ENCODE results near the gene TCF7L2. TPM values are rescaled to one million over a fixed set of nuclear protein-coding genes. Genes with fewer than 3 reads are reported as not detected.

The TCF7L2 gene
- total RNA-seq, 2 experiments from 2014 or later: 1.3 to 8.5 TPM

DNA sequence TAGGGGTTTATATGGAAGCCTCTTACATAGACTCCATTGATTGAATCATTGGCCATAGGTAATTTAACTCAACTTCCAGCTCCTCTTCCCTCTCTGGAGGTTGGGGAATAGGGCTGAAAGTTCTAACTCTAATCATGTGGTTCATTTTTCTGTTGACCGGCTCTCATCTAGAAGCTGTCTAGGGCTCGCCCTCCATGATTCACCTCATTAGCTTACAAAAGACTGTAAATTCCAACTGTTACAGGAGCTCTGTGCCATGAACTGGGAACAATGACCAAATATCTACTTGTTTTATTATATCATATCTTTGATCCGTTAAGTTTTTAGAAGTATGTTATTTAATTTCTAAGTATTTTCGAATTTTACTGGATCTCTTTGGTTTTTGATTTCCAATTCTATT lies 263.0 kb downstream of the TCF7L2 start:
- no peak for DNase-seq (ENCODE audit: low spot score)
- TF ChIP-seq EZH2phosphoT487 (IDR thresholded peaks at IDR 0.05; ENCODE audit: borderline replicate concordance, low read depth, low read length): no peak
- TF ChIP-seq, protein P1, sequence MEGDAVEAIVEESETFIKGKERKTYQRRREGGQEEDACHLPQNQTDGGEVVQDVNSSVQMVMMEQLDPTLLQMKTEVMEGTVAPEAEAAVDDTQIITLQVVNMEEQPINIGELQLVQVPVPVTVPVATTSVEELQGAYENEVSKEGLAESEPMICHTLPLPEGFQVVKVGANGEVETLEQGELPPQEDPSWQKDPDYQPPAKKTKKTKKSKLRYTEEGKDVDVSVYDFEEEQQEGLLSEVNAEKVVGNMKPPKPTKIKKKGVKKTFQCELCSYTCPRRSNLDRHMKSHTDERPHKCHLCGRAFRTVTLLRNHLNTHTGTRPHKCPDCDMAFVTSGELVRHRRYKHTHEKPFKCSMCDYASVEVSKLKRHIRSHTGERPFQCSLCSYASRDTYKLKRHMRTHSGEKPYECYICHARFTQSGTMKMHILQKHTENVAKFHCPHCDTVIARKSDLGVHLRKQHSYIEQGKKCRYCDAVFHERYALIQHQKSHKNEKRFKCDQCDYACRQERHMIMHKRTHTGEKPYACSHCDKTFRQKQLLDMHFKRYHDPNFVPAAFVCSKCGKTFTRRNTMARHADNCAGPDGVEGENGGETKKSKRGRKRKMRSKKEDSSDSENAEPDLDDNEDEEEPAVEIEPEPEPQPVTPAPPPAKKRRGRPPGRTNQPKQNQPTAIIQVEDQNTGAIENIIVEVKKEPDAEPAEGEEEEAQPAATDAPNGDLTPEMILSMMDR (conservative IDR thresholded peaks at IDR 0.05; ENCODE audit: low read length): no peak
- no TSS peak for BruUV-seq (replicated peaks)
- Histone ChIP-seq H3K9me3 (ENCODE audit: low read length) (no peaks in the 10 kb centered on the region), H3K79me2 (ENCODE audit: insufficient read depth, low read depth, low read length) (no peaks in the 10 kb centered on the region), H3K27ac (ENCODE audit: low read depth, low read length, poor library complexity, severe bottlenecking) (no peak overlapping the region), H2AFZ (ENCODE audit: low read length) (no peak overlapping the region), H4K20me1 (ENCODE audit: insufficient read depth, low read length) (no peaks in the 10 kb centered on the region), H3K4me2 (ENCODE audit: low read length) (no peak overlapping the region), H3K36me3 (ENCODE audit: insufficient read depth, low read length) (no peaks in the 10 kb centered on the region), H3K4me1 (ENCODE audit: insufficient read depth, low read length, poor library complexity, severe bottlenecking) (no peaks in the 10 kb centered on the region), H3K4me3 (ENCODE audit: low read depth, low read length, poor library complexity, severe bottlenecking) (no peak overlapping the region), H3K9me2 (ENCODE audit: insufficient read depth, low read length) (no peaks in the 10 kb centered on the region)
- intact Hi-C loops (cut with micrococcal nuclease; ENCODE audit: unreplicated experiment): no loop called here
- POLR2A ChIA-PET: no interaction called here
- CTCF ChIA-PET (ENCODE audit: unreplicated experiment): no interaction called here

DNA sequence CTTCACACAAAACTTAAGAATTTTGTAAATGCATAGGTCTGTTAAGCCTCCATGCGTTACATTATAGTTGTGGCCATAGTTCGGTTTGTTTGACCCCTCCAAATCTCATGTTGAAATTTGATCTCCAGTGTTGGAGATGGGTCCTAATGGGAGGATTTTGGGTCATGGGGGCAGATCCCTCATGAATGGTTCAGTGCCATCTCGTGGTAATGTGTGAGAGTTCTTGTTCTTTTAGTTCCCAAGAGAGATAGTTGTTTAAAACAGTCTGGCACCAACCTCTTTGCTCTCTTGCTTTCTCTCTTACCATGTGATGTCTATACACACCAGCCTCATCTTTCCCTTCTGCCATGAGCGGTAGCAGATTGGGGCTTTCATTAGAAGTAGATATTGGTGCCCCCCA lies 264.3 kb downstream of the TCF7L2 start:
- Histone ChIP-seq H4K20me1 (ENCODE audit: insufficient read depth, low read length) (no peaks in the 10 kb centered on the region), H3K4me2 (ENCODE audit: low read length) (no peak overlapping the region), H3K4me3 (ENCODE audit: low read depth, low read length, poor library complexity, severe bottlenecking) (no peak overlapping the region), H3K27ac (ENCODE audit: low read depth, low read length, poor library complexity, severe bottlenecking) (no peak overlapping the region), H3K9me3 (ENCODE audit: low read length) (no peaks in the 10 kb centered on the region), H3K9me2 (ENCODE audit: insufficient read depth, low read length) (no peaks in the 10 kb centered on the region), H3K79me2 (ENCODE audit: insufficient read depth, low read depth, low read length) (no peaks in the 10 kb centered on the region), H3K36me3 (ENCODE audit: insufficient read depth, low read length) (no peaks in the 10 kb centered on the region), H3K4me1 (ENCODE audit: insufficient read depth, low read length, poor library complexity, severe bottlenecking) (no peaks in the 10 kb centered on the region), H2AFZ (ENCODE audit: low read length) (no peak overlapping the region)
- CTCF ChIA-PET (ENCODE audit: unreplicated experiment): no interaction called here
- no peak for DNase-seq (ENCODE audit: low spot score)
- intact Hi-C loops (cut with micrococcal nuclease; ENCODE audit: unreplicated experiment): no loop called here
- no TSS peak for BruUV-seq (replicated peaks)
- POLR2A ChIA-PET: no interaction called here
- TF ChIP-seq EZH2phosphoT487 (IDR thresholded peaks at IDR 0.05; ENCODE audit: borderline replicate concordance, low read depth, low read length): no peak
- TF ChIP-seq, protein P1 (conservative IDR thresholded peaks at IDR 0.05; ENCODE audit: low read length): no peak

DNA sequence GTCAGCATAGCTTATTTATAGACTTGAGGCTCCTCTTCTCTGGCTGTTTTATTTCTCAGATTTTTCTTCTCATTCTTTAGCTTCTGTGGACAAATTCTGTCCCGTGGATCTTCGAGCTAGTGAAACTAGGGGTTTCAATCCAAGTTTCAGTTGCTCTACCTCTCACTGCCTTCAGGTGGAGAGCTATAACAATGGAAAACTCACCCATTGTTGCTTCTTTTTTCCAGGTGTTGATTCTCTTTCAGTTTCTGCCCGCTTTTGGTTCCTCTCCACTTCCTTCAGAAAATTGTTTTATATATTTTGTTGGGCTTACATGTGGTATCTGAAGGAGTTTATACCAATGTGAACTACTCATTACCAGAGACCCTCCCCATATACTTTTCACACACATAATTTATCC lies 266.1 kb downstream of the TCF7L2 start:
- CTCF ChIA-PET (ENCODE audit: unreplicated experiment): no interaction called here
- POLR2A ChIA-PET: interaction anchor here (0.8 to 1.0 kb wide), 3 partner anchors 13 to 85 kb away, joined by 3 to 4 read pairs (median 3); no protein-coding TSS in a partner anchor
- DNase-seq (ENCODE audit: low spot score): no peak
- Histone ChIP-seq H4K20me1 (ENCODE audit: insufficient read depth, low read length) (no peaks in the 10 kb centered on the region), H3K27ac (ENCODE audit: low read depth, low read length, poor library complexity, severe bottlenecking) (no peak overlapping the region), H3K79me2 (ENCODE audit: insufficient read depth, low read depth, low read length) (no peaks in the 10 kb centered on the region), H3K36me3 (ENCODE audit: insufficient read depth, low read length) (no peaks in the 10 kb centered on the region), H3K9me3 (ENCODE audit: low read length) (no peaks in the 10 kb centered on the region), H3K4me2 (ENCODE audit: low read length) (no peak overlapping the region), H3K4me1 (ENCODE audit: insufficient read depth, low read length, poor library complexity, severe bottlenecking) (no peaks in the 10 kb centered on the region), H3K9me2 (ENCODE audit: insufficient read depth, low read length) (no peaks in the 10 kb centered on the region), H3K4me3 (ENCODE audit: low read depth, low read length, poor library complexity, severe bottlenecking) (no peak overlapping the region), H2AFZ (ENCODE audit: low read length) (no peak overlapping the region)
- intact Hi-C loops (cut with micrococcal nuclease; ENCODE audit: unreplicated experiment): no loop called here
- no TSS peak for BruUV-seq (replicated peaks)
- TF ChIP-seq, protein P1 (conservative IDR thresholded peaks at IDR 0.05; ENCODE audit: low read length): no peak; the same call in 1 of the 2 replicates
- no peak for TF ChIP-seq EZH2phosphoT487 (IDR thresholded peaks at IDR 0.05; ENCODE audit: borderline replicate concordance, low read depth, low read length)
